Measurements from ENCODE around the gene PHYHIPL. TPM values are rescaled to one million over a fixed set of nuclear protein-coding genes. Genes with fewer than 3 reads are reported as not detected.

Gene PHYHIPL
- total RNA-seq, 1 experiment from 2014 or later: not detected

DNA sequence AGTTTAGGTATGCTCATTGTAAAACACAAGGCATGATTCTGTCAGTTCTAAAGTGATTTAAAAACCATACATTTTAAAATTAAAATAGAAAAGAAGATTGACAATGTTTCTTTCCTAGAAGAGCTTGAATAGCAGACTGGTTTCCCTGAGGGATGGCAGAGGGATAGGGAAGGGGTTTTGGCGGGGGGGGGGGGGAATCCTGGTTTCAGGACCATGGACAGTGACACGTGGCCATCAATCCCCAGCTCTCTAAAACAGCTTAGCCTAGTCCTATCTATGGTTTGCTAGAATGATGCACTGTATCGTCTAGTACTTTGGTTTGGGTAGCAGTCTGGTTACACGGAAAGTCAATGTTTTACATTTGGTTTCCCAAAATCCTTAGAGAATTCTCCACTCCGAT, 88.7 kb downstream of the PHYHIPL start:
- no peaks in the 10 kb centered on the region for H3K9me3 ChIP-seq (ENCODE audit: low read length)
- no peak for ATAC-seq
- no peaks in the 10 kb centered on the region for H3F3A ChIP-seq (ENCODE audit: low read length, unreplicated experiment)
- H3K4me3 ChIP-seq (ENCODE audit: low read length): no peak overlapping the region
- H4K20me1 ChIP-seq (ENCODE audit: low read length): no peaks in the 10 kb centered on the region
- intact Hi-C loops (cut with micrococcal nuclease): no loop called here
- H3K79me2 ChIP-seq (ENCODE audit: low read length): no peaks in the 10 kb centered on the region
- H3K36me3 ChIP-seq (ENCODE audit: low read depth, low read length): no peaks in the 10 kb centered on the region
- H3K27me3 ChIP-seq (ENCODE audit: low read length): peaks cover 44% of the 10 kb centered on the region
- no peak for DNase-seq
- no peak overlapping the region for H3K4me2 ChIP-seq (ENCODE audit: low read length)
- no peak overlapping the region for H3K9ac ChIP-seq (ENCODE audit: low read length)
- no TSS peak for BruUV-seq (replicated peaks)
- 0 out of 2 replicates have a peak, but pooled peaks cover 3% of the 10 kb centered on the region for H3K9me2 ChIP-seq (replicated peaks; ENCODE audit: low read length)
- H3K27ac ChIP-seq (ENCODE audit: low read length): no peak overlapping the region
- POLR2A ChIA-PET (ENCODE audit: unreplicated experiment): no interaction called here
- TF ChIP-seq EZH2 (IDR thresholded peaks at IDR 0.05; ENCODE audit: low read length, unreplicated experiment) (no peak), EZH2phosphoT487 (IDR thresholded peaks at IDR 0.05; ENCODE audit: borderline replicate concordance, low read length) (no peak), CTCF (conservative IDR thresholded peaks at IDR 0.05; ENCODE audit: low read depth, low read length) (no peak)
- H3K4me1 ChIP-seq (ENCODE audit: insufficient read depth, low read length): no peaks in the 10 kb centered on the region
- CTCF ChIA-PET: no interaction called here
- no peak overlapping the region for H2AFZ ChIP-seq (ENCODE audit: low read length)

DNA sequence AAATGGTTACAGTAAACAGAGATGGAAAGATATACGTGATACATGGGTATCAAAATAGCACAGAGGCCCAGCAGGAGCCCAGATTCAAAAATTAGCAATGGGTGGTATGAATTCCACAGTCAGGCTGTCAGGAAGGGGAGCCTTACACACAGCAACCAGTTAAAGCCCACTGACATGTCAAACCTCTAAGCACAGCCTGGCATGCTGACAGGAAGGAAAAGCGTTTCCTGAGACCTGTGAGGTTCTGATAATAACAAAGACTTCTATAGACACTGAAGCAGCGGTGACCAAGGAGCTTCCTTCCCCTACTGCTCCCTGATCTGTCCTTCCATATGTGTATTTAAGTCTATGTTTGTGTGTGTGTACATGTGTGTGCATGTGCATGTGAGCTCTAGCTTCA, 89.9 kb downstream of the PHYHIPL start:
- no peaks in the 10 kb centered on the region for H3K36me3 ChIP-seq (ENCODE audit: low read depth, low read length)
- H3K9me2 ChIP-seq (replicated peaks; ENCODE audit: low read length): 0 out of 2 replicates have a peak, but pooled peaks cover 3% of the 10 kb centered on the region
- H3K9me3 ChIP-seq (ENCODE audit: low read length): no peaks in the 10 kb centered on the region
- H3K79me2 ChIP-seq (ENCODE audit: low read length): no peaks in the 10 kb centered on the region
- H3F3A ChIP-seq (ENCODE audit: low read length, unreplicated experiment): no peaks in the 10 kb centered on the region
- no TSS peak for BruUV-seq (replicated peaks)
- no peak for TF ChIP-seq CTCF (conservative IDR thresholded peaks at IDR 0.05; ENCODE audit: low read depth, low read length)
- TF ChIP-seq EZH2phosphoT487 (IDR thresholded peaks at IDR 0.05; ENCODE audit: borderline replicate concordance, low read length): no peak
- no peak for TF ChIP-seq EZH2 (IDR thresholded peaks at IDR 0.05; ENCODE audit: low read length, unreplicated experiment)
- ATAC-seq (no peak), DNase-seq (no peak)
- ChIA-PET CTCF (no interaction called here), POLR2A (ENCODE audit: unreplicated experiment) (no interaction called here)
- H3K9ac ChIP-seq (ENCODE audit: low read length): no peak overlapping the region
- H2AFZ ChIP-seq (ENCODE audit: low read length): no peak overlapping the region
- no peaks in the 10 kb centered on the region for H3K4me1 ChIP-seq (ENCODE audit: insufficient read depth, low read length)
- H3K4me2 ChIP-seq (ENCODE audit: low read length): no peak overlapping the region
- peaks cover 55% of the 10 kb centered on the region for H3K27me3 ChIP-seq (ENCODE audit: low read length)
- intact Hi-C loops (cut with micrococcal nuclease): no loop called here
- H3K27ac ChIP-seq (ENCODE audit: low read length): no peak overlapping the region
- no peak overlapping the region for H3K4me3 ChIP-seq (ENCODE audit: low read length)
- no peaks in the 10 kb centered on the region for H4K20me1 ChIP-seq (ENCODE audit: low read length)

GRCh38 chr10:59268460-59268859, 92.0 kb downstream of the PHYHIPL start:
- H3K27ac ChIP-seq (ENCODE audit: low read length): no peak overlapping the region
- CTCF ChIA-PET: no interaction called here
- H3K9ac ChIP-seq (ENCODE audit: low read length): no peak overlapping the region
- H3K9me3 ChIP-seq (ENCODE audit: low read length): no peaks in the 10 kb centered on the region
- peaks cover 70% of the 10 kb centered on the region for H3K27me3 ChIP-seq (ENCODE audit: low read length)
- ATAC-seq (no peak), DNase-seq (no peak)
- no peak overlapping the region for H3K4me2 ChIP-seq (ENCODE audit: low read length)
- H3F3A ChIP-seq (ENCODE audit: low read length, unreplicated experiment): no peaks in the 10 kb centered on the region
- no peak overlapping the region for H3K4me3 ChIP-seq (ENCODE audit: low read length)
- intact Hi-C loops (cut with micrococcal nuclease): no loop called here
- no TSS peak for BruUV-seq (replicated peaks)
- H2AFZ ChIP-seq (ENCODE audit: low read length): no peak overlapping the region
- TF ChIP-seq CTCF (conservative IDR thresholded peaks at IDR 0.05; ENCODE audit: low read depth, low read length) (no peak), EZH2phosphoT487 (IDR thresholded peaks at IDR 0.05; ENCODE audit: borderline replicate concordance, low read length) (no peak), EZH2 (IDR thresholded peaks at IDR 0.05; ENCODE audit: low read length, unreplicated experiment) (no peak)
- no peaks in the 10 kb centered on the region for H4K20me1 ChIP-seq (ENCODE audit: low read length)
- no peaks in the 10 kb centered on the region for H3K4me1 ChIP-seq (ENCODE audit: insufficient read depth, low read length)
- POLR2A ChIA-PET (ENCODE audit: unreplicated experiment): no interaction called here
- H3K9me2 ChIP-seq (replicated peaks; ENCODE audit: low read length): 0 out of 2 replicates have a peak, but pooled peaks cover 3% of the 10 kb centered on the region
- no peaks in the 10 kb centered on the region for H3K36me3 ChIP-seq (ENCODE audit: low read depth, low read length)
- H3K79me2 ChIP-seq (ENCODE audit: low read length): no peaks in the 10 kb centered on the region

All from PC-3 (cell line).